ENCODE data around the gene ZNF101.

The ZNF101 gene

GRCh38 chr19:19642506-19643157, 26.0 kb upstream of the ZNF101 start:
- DNase-seq = no peak

- DNase-seq = peak; percentile 59
Observed at GRCh38 chr19:19643158-19644053, 25.2 kb upstream of the ZNF101 start, which contains the start of gene GMIP. Gene GMIP, minus strand, starts transcription at chr19:19643657. Its CDS starts 128 bp downstream, at chr19:19643529.

- no peak for DNase-seq
Observed at GRCh38 chr19:19644054-19644388, 24.6 kb upstream of the ZNF101 start.

GRCh38 chr19:19645233-19645870, 23.3 kb upstream of the ZNF101 start:
- no peak for DNase-seq

- no peak for DNase-seq
Observed at GRCh38 chr19:19647037-19647835, 21.4 kb upstream of the ZNF101 start.

GRCh38 chr19:19649155-19649554, 19.5 kb upstream of the ZNF101 start:
- no peak for DNase-seq

- no peak for DNase-seq
Observed at GRCh38 chr19:19649580-19649995, 19.1 kb upstream of the ZNF101 start.

GRCh38 chr19:19650331-19650730, 18.3 kb upstream of the ZNF101 start:
- no peak for DNase-seq

GRCh38 chr19:19651076-19651475, 17.6 kb upstream of the ZNF101 start:
- DNase-seq = peak; percentile 42

GRCh38 chr19:19652482-19653295, 15.9 kb upstream of the ZNF101 start:
- no peak for DNase-seq

GRCh38 chr19:19653597-19654147, 15.0 kb upstream of the ZNF101 start:
- no peak for DNase-seq

GRCh38 chr19:19654441-19654840, 14.2 kb upstream of the ZNF101 start:
- DNase-seq = no peak

GRCh38 chr19:19655051-19655594, 13.5 kb upstream of the ZNF101 start:
- no peak for DNase-seq

GRCh38 chr19:19655641-19656343, 12.8 kb upstream of the ZNF101 start:
- DNase-seq = no peak

GRCh38 chr19:19656451-19657396, 11.9 kb upstream of the ZNF101 start:
- no peak for DNase-seq

GRCh38 chr19:19657397-19657783, 11.2 kb upstream of the ZNF101 start:
- no peak for DNase-seq

- no peak for DNase-seq
Observed at GRCh38 chr19:19659646-19660245, 8.9 kb upstream of the ZNF101 start.

- DNase-seq = no peak
Observed at GRCh38 chr19:19661141-19661674, 7.4 kb upstream of the ZNF101 start.
